ENCODE data around the gene KLHDC8B.
A peak's percentile ranks its signal among the peaks of the same experiment; 100 is the strongest.

DNA sequence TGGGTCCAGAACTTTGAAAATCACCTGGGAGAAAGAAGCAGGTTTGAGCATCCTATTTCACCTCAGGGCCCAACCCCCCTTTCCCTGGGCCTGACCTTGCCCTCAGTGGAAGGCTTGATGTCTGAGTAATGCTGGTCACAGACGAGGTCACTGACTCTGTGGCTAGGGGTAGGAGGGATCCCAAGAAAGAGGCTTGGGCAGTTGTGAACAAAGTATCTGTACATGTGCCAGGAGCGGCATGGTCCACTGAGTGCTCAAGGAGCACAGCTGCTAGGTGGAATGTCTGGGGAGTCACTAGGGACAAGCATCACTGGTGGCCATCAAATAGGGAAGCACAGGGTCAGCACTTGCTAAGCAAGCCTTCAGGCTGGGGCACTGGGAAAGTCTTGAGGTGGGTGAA, 12.6 kb upstream of the KLHDC8B start:
- TF ChIP-seq, protein P1, sequence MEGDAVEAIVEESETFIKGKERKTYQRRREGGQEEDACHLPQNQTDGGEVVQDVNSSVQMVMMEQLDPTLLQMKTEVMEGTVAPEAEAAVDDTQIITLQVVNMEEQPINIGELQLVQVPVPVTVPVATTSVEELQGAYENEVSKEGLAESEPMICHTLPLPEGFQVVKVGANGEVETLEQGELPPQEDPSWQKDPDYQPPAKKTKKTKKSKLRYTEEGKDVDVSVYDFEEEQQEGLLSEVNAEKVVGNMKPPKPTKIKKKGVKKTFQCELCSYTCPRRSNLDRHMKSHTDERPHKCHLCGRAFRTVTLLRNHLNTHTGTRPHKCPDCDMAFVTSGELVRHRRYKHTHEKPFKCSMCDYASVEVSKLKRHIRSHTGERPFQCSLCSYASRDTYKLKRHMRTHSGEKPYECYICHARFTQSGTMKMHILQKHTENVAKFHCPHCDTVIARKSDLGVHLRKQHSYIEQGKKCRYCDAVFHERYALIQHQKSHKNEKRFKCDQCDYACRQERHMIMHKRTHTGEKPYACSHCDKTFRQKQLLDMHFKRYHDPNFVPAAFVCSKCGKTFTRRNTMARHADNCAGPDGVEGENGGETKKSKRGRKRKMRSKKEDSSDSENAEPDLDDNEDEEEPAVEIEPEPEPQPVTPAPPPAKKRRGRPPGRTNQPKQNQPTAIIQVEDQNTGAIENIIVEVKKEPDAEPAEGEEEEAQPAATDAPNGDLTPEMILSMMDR (IDR thresholded peaks at IDR 0.05): no peak
- peak in 1 of 2 donors; percentile 7 for TF ChIP-seq POLR2A (IDR thresholded peaks at IDR 0.05)

All from thyroid gland (tissue), 4 donors.